T-helper 2 cell treated with Interferon-gamma antibody and Interleukin-4, amounts not matched to agents 5 μg/mL and 100 μg/mL, for 36 hours (primary cell): ENCODE data around the gene CAMKK1.
A peak's percentile ranks its signal among the peaks of the same experiment; 100 is the strongest.

Source experiments
- DNase-seq: peaks from one replicate; pipeline ENCODE4 v3.0.0; 2021; ENCODE audit warnings: low spot score
- H3K27ac Mint-ChIP-seq: one replicate; pipeline ENCODE4 v1.8.0; 2021; ENCODE audit warnings: mild to moderate bottlenecking, mixed read lengths
- H3K27me3 Mint-ChIP-seq: one replicate; pipeline ENCODE4 v1.8.0; 2021; ENCODE audit warnings: low read depth, mixed read lengths
- H3K36me3 Mint-ChIP-seq: one replicate; pipeline ENCODE4 v1.8.0; 2021; ENCODE audit warnings: low read depth, mixed read lengths
- H3K4me1 Mint-ChIP-seq: one replicate; pipeline ENCODE4 v1.8.0; 2021; ENCODE audit warnings: low read depth, mixed read lengths
- H3K4me3 Mint-ChIP-seq: one replicate; pipeline ENCODE4 v1.8.0; 2022; ENCODE audit warnings: mild to moderate bottlenecking, moderate library complexity, mixed read lengths
- H3K9me3 Mint-ChIP-seq: one replicate; pipeline ENCODE4 v1.8.0; 2021; ENCODE audit warnings: mixed read lengths

Gene CAMKK1

DNA sequence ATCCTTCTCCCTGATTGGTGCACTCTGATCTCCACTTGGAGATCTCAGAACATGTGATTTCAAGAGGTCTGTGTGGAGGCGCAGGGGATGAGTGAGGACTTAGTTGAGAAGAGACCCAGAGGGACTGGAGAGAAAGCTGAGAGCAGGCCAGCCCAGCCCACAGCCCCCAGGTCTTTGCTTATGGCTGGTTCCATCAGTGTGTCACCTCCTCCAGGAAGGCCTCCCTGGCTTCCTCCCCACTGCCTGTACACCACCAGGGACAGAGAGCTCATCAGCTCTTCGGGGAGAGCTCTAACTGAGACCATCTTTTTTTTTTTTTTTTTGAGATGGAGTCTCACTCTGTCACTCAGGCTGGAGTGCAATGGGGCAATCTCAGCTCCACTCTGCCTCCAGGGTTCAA lies 20.0 kb upstream of the CAMKK1 start:
- no peak for DNase-seq
- Mint-ChIP-seq H3K4me3 (no peak overlapping the region), H3K4me1 (peaks cover 47% of the 10 kb centered on the region), H3K36me3 (no peaks in the 10 kb centered on the region), H3K27ac (no peak overlapping the region), H3K27me3 (no peaks in the 10 kb centered on the region), H3K9me3 (no peaks in the 10 kb centered on the region)

GRCh38 chr17:3911271-3912053 lies 18.6 kb upstream of the CAMKK1 start:
- H3K4me3 Mint-ChIP-seq: peak overlapping the region; percentile 45
- H3K4me1 Mint-ChIP-seq: peaks cover 41% of the 10 kb centered on the region
- H3K36me3 Mint-ChIP-seq: no peaks in the 10 kb centered on the region
- no peaks in the 10 kb centered on the region for H3K9me3 Mint-ChIP-seq
- H3K27me3 Mint-ChIP-seq: no peaks in the 10 kb centered on the region
- DNase-seq: peak; percentile 60
- H3K27ac Mint-ChIP-seq: peak overlapping the region; percentile 78

- H3K4me1 Mint-ChIP-seq: peaks cover 35% of the 10 kb centered on the region
- H3K4me3 Mint-ChIP-seq: no peak overlapping the region
- no peaks in the 10 kb centered on the region for H3K36me3 Mint-ChIP-seq
- no peaks in the 10 kb centered on the region for H3K27me3 Mint-ChIP-seq
- H3K9me3 Mint-ChIP-seq: no peaks in the 10 kb centered on the region
- no peak for DNase-seq
- peak overlapping the region; percentile 78 for H3K27ac Mint-ChIP-seq
Measured at GRCh38 chr17:3910420-3911270, 17.8 kb upstream of the CAMKK1 start.

- H3K4me3 Mint-ChIP-seq: no peak overlapping the region
- H3K36me3 Mint-ChIP-seq: no peaks in the 10 kb centered on the region
Measured at GRCh38 chr17:3909257-3909656, 16.4 kb upstream of the CAMKK1 start.

GRCh38 chr17:3907483-3908216 lies 14.8 kb upstream of the CAMKK1 start:
- Mint-ChIP-seq H3K9me3 (no peaks in the 10 kb centered on the region), H3K27ac (no peak overlapping the region), H3K27me3 (no peaks in the 10 kb centered on the region), H3K4me1 (peaks cover 12% of the 10 kb centered on the region), H3K4me3 (no peak overlapping the region), H3K36me3 (no peaks in the 10 kb centered on the region)
- DNase-seq: no peak

More at GRCh38 chr17:3909257-3909656, 16.4 kb upstream of the CAMKK1 start:
- no peak for DNase-seq
- H3K9me3 Mint-ChIP-seq: no peaks in the 10 kb centered on the region
- peaks cover 21% of the 10 kb centered on the region for H3K4me1 Mint-ChIP-seq
- H3K27me3 Mint-ChIP-seq: no peaks in the 10 kb centered on the region
- H3K27ac Mint-ChIP-seq: no peak overlapping the region

DNA sequence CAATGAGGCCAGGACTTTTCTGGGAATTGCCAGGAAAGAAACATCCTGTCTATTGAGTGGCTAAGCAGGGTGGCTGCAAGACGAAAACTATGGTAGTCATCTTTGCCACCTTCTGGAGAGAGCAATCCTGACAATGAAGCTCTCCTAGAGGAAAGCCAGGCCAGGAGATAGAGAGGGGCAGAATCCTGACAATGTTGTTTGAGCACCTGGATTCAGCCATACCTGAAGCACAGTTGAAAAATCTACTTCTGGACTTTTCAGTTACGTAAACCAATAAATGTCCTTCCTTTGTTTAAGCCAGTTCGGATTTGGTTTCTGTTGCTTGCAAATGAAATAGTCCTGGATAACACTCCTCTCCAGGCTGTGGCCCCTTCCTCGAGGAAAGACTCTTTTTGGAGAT lies 14.0 kb upstream of the CAMKK1 start:
- DNase-seq: no peak
- no peaks in the 10 kb centered on the region for H3K9me3 Mint-ChIP-seq
- H3K36me3 Mint-ChIP-seq: no peaks in the 10 kb centered on the region
- H3K27me3 Mint-ChIP-seq: no peaks in the 10 kb centered on the region
- no peak overlapping the region for H3K4me3 Mint-ChIP-seq
- H3K27ac Mint-ChIP-seq: no peak overlapping the region
- peaks cover 10% of the 10 kb centered on the region for H3K4me1 Mint-ChIP-seq

- Mint-ChIP-seq H3K4me1 (no peaks in the 10 kb centered on the region), H3K27ac (no peak overlapping the region), H3K27me3 (no peaks in the 10 kb centered on the region), H3K9me3 (no peaks in the 10 kb centered on the region), H3K36me3 (no peaks in the 10 kb centered on the region), H3K4me3 (no peak overlapping the region)
- DNase-seq: no peak
Measured at GRCh38 chr17:3905017-3905520, 12.2 kb upstream of the CAMKK1 start.

GRCh38 chr17:3904501-3904900 lies 11.6 kb upstream of the CAMKK1 start:
- DNase-seq: no peak
- H3K27ac Mint-ChIP-seq: no peak overlapping the region
- no peaks in the 10 kb centered on the region for H3K27me3 Mint-ChIP-seq
- no peaks in the 10 kb centered on the region for H3K36me3 Mint-ChIP-seq
- H3K9me3 Mint-ChIP-seq: no peaks in the 10 kb centered on the region
- no peak overlapping the region for H3K4me3 Mint-ChIP-seq
- no peaks in the 10 kb centered on the region for H3K4me1 Mint-ChIP-seq

GRCh38 chr17:3903881-3904290 lies 11.0 kb upstream of the CAMKK1 start:
- Mint-ChIP-seq H3K27ac (no peak overlapping the region), H3K4me3 (no peak overlapping the region), H3K9me3 (no peaks in the 10 kb centered on the region), H3K27me3 (no peaks in the 10 kb centered on the region), H3K4me1 (no peaks in the 10 kb centered on the region), H3K36me3 (no peaks in the 10 kb centered on the region)
- no peak for DNase-seq

DNA sequence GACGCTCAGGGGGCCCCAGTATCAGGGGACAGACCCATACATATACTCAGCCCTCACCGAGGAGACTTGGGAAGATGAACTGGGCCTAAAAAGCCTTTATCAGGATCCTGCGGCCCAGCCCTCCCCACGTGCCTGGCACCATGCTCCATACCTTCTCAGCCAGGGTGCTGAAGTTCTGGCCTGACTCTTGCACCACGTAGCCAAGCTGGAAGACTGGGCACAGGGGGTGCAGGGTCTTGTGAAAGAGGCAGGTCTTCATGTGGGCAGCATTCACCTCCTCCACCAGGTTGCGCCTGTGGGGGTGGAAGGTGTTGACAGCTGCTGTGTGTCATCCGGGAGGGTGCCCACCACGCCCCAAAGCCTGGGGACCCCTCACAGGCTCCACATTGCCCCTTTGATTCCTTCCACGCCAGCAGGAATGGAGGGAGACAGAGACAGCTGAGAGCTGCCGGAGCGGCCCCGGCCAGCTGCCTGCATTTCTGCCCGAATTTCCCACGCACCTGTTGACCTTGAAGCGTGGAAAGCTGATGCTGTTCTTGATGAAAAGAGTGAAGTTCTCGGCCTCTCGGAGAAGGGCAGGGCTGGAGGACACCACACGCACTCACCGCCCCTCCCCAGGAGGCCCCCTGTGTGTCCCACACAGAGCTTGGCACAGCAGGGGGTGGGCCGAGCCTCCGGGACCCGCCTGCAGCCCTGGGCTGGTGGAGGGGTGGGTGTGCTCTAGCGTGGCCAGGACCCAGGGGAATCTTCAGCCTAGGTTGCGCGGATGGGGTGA lies 10.4 kb upstream of the CAMKK1 start:
- Mint-ChIP-seq H3K9me3 (no peaks in the 10 kb centered on the region), H3K4me3 (no peak overlapping the region), H3K27ac (no peak overlapping the region), H3K4me1 (no peaks in the 10 kb centered on the region), H3K36me3 (no peaks in the 10 kb centered on the region), H3K27me3 (no peaks in the 10 kb centered on the region)
- DNase-seq: no peak

- no peak overlapping the region for H3K27ac Mint-ChIP-seq
- H3K4me1 Mint-ChIP-seq: no peaks in the 10 kb centered on the region
- H3K36me3 Mint-ChIP-seq: no peaks in the 10 kb centered on the region
Measured at GRCh38 chr17:3900646-3901045, 7.8 kb upstream of the CAMKK1 start.

GRCh38 chr17:3897731-3898130 lies 4.9 kb upstream of the CAMKK1 start:
- peaks cover 12% of the 10 kb centered on the region for H3K4me1 Mint-ChIP-seq

More at GRCh38 chr17:3900646-3901045, 7.8 kb upstream of the CAMKK1 start:
- no peaks in the 10 kb centered on the region for H3K9me3 Mint-ChIP-seq
- DNase-seq: no peak
- H3K4me3 Mint-ChIP-seq: no peak overlapping the region
- H3K27me3 Mint-ChIP-seq: no peaks in the 10 kb centered on the region

GRCh38 chr17:3896968-3897235 lies 4.0 kb upstream of the CAMKK1 start:
- Mint-ChIP-seq H3K4me1 (peaks cover 12% of the 10 kb centered on the region), H3K36me3 (no peaks in the 10 kb centered on the region), H3K4me3 (no peak overlapping the region), H3K27me3 (no peaks in the 10 kb centered on the region), H3K9me3 (no peaks in the 10 kb centered on the region), H3K27ac (no peak overlapping the region)
- DNase-seq: no peak

More at GRCh38 chr17:3897731-3898130, 4.9 kb upstream of the CAMKK1 start:
- H3K4me3 Mint-ChIP-seq: no peak overlapping the region
- H3K27ac Mint-ChIP-seq: no peak overlapping the region
- no peaks in the 10 kb centered on the region for H3K36me3 Mint-ChIP-seq
- no peak for DNase-seq
- H3K27me3 Mint-ChIP-seq: no peaks in the 10 kb centered on the region
- H3K9me3 Mint-ChIP-seq: no peaks in the 10 kb centered on the region
